Psoas muscle (tissue), 8 donors: ENCODE results near the gene TRIM10. TPM values are rescaled to one million over a fixed set of nuclear protein-coding genes. Genes with fewer than 3 reads are reported as not detected.

Experiments
- ATAC-seq, 4 donors: fragments of 200-7000 bp; cut with Tn5 transposase; one replicate each; pipeline ENCODE4 v1.9.1; 2020; ENCODE audit warnings: moderate library complexity in 3 of 4, mild to moderate bottlenecking in 2 of 4
- DNase-seq, 2 donors: peaks; one replicate each; pipeline ENCODE4 v3.0.0-alpha.2; 2020
- H3K27ac ChIP-seq: fragments of 200-600 bp; one replicate; pipeline ENCODE4 v1.8.0; 2022
- H3K27me3 ChIP-seq, 3 donors: fragments of 200-600 bp in 1 of 3; one replicate each; pipeline versions ENCODE4 v1.6.1 to v1.8.0; 2013 to 2022; ENCODE audit warnings: low read length in 2 of 3, mild to moderate bottlenecking in 2 of 3, moderate library complexity in 1 of 3; ENCODE audit not compliant: insufficient read depth in 3 of 3
- H3K36me3 ChIP-seq, 2 donors: fragments of 200-600 bp in 1 of 2; one replicate each; pipeline versions ENCODE4 v1.6.1 to v1.8.0; 2013 to 2022; ENCODE audit warnings: low read depth in 1 of 2, mild to moderate bottlenecking in 1 of 2, moderate library complexity in 1 of 2; ENCODE audit not compliant: insufficient read depth in 1 of 2
- H3K4me1 ChIP-seq: fragments of 200-600 bp; one replicate; pipeline ENCODE4 v1.8.0; 2022
- H3K4me3 ChIP-seq: fragments of 200-600 bp; one replicate; pipeline ENCODE4 v1.8.0; 2022; ENCODE audit warnings: mild to moderate bottlenecking
- H3K9me3 ChIP-seq: fragments of 200-600 bp; one replicate; pipeline ENCODE4 v1.8.0; 2022
- WGBS, 3 donors: extraction: QIAGEN DNeasy Blood & Tissue Kit; methylation state at CpG; one replicate each; pipeline versions ENCODE4 v1.1.6 to v1.1.7; 2013; 5-methylcytosine and 5-hydroxymethylcytosine counted together
- intact Hi-C, 2 donors: fragments of 100-400 bp; cut with DNase I; formaldehyde crosslinking; loops; one replicate each; pipeline versions ENCODE4 v1.11.0 to v1.14.2; 2022
- polyA plus RNA-seq, 3 donors: library from polyadenylated mRNA; stranded (reverse); fragments of 200-250 nt; gene quantifications; one replicate each; pipeline ENCODE4 v1.2.3, GENCODE V29; 2013
- total RNA-seq, 4 donors: library from RNA; stranded (reverse); fragmentation: NEBNext Ultra II Directional in 2 of 4; extraction: Animal tissue kit (Norgen Biotek cat#: 25700) in 2 of 4; gene quantifications; one replicate each; pipeline versions ENCODE4 v1.2.1 to v1.2.4, GENCODE V29; 2021 to 2023
- TF ChIP-seq, protein P1 (sequence below): fragments of 200-600 bp; IDR thresholded peaks from one replicate; pipeline ENCODE4 v1.8.0; 2022; ENCODE audit warnings: antibody characterized with exemption
- donor health status: healthy with polysubstance abuse.
- donor health status: DM: no; HTN: no; CAD: no; lungs with moderate emphysema.
- donor health status: Bipolar disorder and iron deficiency.
- donor health status: healthy.
- donor health status: DM: yes; HTN: yes; CAD: no.
- donor health status: DM: no; HTN: no; CAD: no.
- donor health status: DM: no; HTN: no; CAD: no.
- donor health status: DM: yes; HTN: yes; CAD: no.

The TRIM10 gene
- total and polyA plus RNA-seq, 7 donors, result 0.10 TPM; not detected in 6

DNA sequence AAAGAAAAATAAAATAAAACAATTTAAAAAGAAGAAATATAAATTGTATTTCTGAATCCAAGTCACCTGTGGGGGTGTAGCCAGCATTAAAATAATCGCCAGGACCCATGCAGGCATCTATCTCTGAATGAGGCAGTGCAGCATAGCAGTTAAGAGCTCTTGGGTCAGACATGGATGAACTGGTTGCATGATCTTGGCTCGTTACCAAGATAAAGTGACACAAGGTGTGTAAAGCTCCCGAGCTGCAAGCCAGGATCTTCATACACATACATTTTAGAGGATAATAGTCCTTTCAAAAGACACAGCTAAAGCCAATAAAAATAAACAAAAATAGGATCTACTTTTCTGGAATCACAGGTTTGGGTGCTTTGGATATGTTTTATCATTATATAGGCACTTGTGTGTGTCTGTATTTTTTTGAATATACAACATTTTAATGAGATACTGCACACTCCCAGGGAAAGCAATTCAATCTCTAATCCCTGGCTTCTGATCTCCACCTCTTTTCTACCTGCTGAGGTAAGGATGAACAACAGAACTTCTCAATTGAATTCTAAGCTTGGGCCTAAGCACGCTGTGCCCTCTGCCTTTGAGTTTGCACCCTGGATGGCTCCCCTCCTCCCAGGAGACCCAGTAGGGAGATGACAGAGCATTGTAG lies 8.9 kb downstream of the TRIM10 start:
- WGBS, 3 donors, result 65 to 71% (median 67%) methylated on average over 4 of the region's 4 CpGs
- H3K4me3 ChIP-seq, result no peak overlapping the region
- TF ChIP-seq, protein P1, sequence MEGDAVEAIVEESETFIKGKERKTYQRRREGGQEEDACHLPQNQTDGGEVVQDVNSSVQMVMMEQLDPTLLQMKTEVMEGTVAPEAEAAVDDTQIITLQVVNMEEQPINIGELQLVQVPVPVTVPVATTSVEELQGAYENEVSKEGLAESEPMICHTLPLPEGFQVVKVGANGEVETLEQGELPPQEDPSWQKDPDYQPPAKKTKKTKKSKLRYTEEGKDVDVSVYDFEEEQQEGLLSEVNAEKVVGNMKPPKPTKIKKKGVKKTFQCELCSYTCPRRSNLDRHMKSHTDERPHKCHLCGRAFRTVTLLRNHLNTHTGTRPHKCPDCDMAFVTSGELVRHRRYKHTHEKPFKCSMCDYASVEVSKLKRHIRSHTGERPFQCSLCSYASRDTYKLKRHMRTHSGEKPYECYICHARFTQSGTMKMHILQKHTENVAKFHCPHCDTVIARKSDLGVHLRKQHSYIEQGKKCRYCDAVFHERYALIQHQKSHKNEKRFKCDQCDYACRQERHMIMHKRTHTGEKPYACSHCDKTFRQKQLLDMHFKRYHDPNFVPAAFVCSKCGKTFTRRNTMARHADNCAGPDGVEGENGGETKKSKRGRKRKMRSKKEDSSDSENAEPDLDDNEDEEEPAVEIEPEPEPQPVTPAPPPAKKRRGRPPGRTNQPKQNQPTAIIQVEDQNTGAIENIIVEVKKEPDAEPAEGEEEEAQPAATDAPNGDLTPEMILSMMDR, result no peak
- H3K4me1 ChIP-seq, result no peaks in the 10 kb centered on the region
- H3K36me3 ChIP-seq, result no peaks in the 10 kb centered on the region
- H3K27me3 ChIP-seq, result peaks cover 0 to 10% (median 2%) of the 10 kb centered on the region in 3 donors
- no peak overlapping the region for H3K27ac ChIP-seq
- DNase-seq (no peak), ATAC-seq (no peak)
- no peaks in the 10 kb centered on the region for H3K9me3 ChIP-seq
- intact Hi-C loops, result no loop called here

DNA sequence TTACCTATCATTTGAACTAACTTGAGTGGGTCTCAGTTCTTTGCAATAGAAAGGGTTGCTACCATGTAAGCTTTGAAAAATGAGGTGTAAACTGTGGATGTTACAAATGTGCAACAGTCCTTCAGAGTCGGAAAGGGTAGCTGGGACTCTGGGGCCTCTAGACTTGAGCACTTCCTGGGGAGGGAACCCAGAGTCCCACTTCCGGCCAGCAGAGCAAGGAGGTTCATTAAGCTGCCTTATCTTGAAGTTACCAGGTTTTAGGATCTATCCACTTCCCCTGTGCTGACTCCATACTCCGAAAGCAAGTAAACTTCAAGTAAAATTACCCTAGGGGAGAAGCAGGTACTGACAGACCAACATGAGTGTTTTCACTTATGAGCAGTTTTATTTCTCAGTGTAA lies 9.4 kb downstream of the TRIM10 start:
- Histone ChIP-seq H3K4me3 (no peak overlapping the region), H3K27me3 (peaks cover 0 to 15% (median 6%) of the 10 kb centered on the region in 3 donors), H3K4me1 (no peaks in the 10 kb centered on the region), H3K36me3 (no peaks in the 10 kb centered on the region), H3K27ac (no peak overlapping the region), H3K9me3 (no peaks in the 10 kb centered on the region)
- 57 to 76% (median 63%) methylated on average over 3 of the region's 3 CpGs for WGBS, 3 donors
- ATAC-seq (no peak), DNase-seq (no peak)
- intact Hi-C loops, result no loop called here
- TF ChIP-seq, protein P1, result no peak

DNA sequence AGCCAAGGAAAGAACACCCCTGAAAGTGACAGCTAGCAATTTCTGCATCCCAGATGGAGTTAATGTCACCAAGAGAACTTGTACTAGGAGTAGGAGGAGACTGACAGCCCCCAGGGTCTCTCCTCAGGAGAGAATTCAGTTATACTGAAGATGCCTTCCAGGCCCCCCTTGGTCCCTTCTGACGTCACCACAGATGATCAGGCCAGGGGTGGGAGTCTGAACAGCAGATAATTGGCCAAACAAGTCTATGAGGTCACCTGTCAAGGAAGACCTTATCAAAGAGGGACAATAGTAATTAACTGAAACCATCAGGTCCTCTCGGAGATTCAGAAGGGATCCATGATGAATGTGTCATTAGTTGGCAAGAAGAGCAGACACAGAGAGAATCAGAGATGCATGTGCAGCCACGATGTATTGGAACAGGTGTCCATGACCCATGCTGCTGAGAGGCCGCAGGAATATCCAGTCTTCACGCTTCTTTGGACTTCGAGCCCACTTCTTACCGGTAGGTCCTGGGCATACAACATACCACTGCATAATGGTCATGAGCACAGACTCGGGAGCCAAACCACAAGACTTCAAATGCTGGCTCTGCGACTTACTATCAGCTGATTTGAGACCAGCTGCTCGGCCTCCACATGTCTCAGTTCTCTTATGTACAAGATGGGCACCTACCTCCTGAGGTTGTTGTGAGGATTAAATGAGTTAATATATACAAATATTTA lies 10.2 kb downstream of the TRIM10 start:
- Histone ChIP-seq H3K27me3 (peaks cover 0 to 16% (median 6%) of the 10 kb centered on the region in 3 donors), H3K4me1 (no peaks in the 10 kb centered on the region), H3K9me3 (no peaks in the 10 kb centered on the region), H3K27ac (no peak overlapping the region), H3K4me3 (no peak overlapping the region), H3K36me3 (no peaks in the 10 kb centered on the region)
- ATAC-seq, result no peak
- 47 to 56% (median 48%) methylated on average over 10 of the region's 10 CpGs for WGBS, 3 donors
- TF ChIP-seq, protein P1, result no peak
- DNase-seq, result no peak
- intact Hi-C loops, result no loop called here

DNA sequence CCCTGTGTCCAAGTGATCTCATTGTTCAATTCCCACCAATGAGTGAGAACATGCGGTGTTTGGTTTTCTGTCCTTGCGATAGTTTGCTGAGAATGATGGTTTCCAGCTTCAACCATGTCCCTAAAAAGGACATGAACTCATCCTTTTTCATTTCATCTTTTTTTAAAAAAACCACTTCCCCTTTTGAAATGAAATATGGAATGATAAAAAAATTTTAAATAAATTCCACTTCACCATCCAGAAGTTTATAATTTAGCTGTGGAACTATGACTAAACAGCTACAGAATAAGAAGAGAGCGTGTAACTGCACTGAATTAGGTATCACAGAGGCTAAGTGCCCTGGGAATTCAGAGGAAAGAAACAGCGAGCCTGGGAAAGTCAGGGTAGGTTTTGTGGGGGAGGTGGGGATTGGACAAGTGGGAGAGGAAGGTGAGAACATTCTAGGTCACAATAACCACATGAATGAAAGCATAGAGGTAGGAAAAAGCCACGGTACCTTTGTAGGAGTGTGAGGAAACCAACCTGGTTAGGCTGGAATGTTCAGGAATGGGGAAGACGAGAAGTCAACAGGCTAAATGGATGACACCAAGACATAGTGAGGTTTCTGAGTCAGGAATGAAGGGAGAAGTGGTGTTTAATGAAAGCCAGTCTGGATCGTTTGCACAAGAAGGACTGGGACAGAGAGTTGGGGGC lies 11.0 kb downstream of the TRIM10 start:
- DNase-seq, result no peak
- 63 to 66% (median 63%) methylated on average over 7 of the region's 7 CpGs for WGBS, 3 donors
- TF ChIP-seq, protein P1, result no peak
- Histone ChIP-seq H3K27ac (no peak overlapping the region), H3K36me3 (no peaks in the 10 kb centered on the region), H3K4me3 (no peak overlapping the region), H3K9me3 (no peaks in the 10 kb centered on the region), H3K27me3 (peaks cover 0 to 21% (median 6%) of the 10 kb centered on the region in 3 donors), H3K4me1 (no peaks in the 10 kb centered on the region)
- intact Hi-C loops, result no loop called here
- no peak for ATAC-seq
